Effector CD4-positive, alpha-beta T cell (primary cell): ENCODE results near the gene XAF1.
"Not testable (repeated sequence)": the region's sequence is repeated elsewhere in the genome, so short reads cannot be mapped to it uniquely, and the experiment has no call there.

Experiments
- DNase-seq: peaks from one replicate; pipeline ENCODE4 v3.0.0-alpha.2; 2020

XAF1 gene

DNA sequence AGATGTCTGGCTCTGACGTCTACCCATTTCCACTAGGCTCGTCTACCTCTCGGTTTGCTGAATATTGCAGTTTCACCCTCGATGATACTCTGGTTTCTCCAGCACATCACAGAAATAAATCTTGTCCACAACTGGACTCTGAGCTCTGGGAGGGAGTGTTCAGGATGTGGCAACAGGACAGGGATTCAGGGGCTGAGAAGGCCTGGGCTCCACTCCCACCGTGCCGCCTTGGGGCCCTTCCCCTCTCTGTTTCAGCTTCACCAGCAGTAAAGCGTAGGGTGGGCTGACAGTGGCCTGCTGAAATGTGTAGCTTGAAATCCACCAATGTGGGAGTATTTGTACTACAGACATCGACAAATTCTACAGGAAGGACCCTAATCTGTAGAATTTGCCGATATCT, 55.7 kb downstream of the XAF1 start:
- no peak for DNase-seq

DNA sequence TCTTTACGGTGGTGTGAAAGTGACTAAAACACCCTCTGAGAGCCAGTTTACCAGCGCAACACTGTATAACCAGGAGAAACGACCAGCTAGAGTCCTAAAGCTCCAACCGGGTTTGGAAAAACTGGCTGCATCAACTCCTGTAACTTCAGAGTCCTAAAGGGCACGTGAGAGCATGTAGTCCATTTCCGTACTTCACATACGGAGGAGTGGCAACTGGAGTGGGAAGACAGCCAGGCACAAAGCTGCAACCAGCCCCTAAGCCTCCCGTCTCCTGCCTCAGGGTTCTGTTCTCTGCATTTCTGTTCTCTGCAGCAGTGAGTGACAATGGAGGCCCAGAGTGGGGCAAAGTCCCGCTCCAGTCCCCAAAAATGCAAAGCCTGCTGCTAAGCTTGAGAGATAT, 56.4 kb downstream of the XAF1 start:
- DNase-seq = no peak

DNA sequence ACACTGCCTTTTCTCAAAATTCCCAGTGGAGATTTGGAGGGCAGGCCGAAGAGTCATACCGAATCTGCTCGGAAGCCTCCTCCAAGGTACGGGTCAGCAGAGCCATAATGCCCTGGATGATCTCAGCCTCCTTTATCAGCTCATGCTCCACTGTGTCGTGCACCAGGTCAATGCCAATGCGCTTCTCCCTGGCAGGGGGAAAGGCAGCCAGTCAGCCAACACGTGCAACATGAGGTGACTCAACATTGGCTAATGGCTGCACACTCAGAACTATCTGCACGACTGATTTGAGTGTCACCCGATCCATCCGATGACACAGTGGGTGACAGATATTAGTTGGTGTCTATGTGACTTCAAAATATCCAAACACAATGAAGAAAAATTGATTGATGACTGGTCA, 59.9 kb downstream of the XAF1 start:
- no peak for DNase-seq

DNA sequence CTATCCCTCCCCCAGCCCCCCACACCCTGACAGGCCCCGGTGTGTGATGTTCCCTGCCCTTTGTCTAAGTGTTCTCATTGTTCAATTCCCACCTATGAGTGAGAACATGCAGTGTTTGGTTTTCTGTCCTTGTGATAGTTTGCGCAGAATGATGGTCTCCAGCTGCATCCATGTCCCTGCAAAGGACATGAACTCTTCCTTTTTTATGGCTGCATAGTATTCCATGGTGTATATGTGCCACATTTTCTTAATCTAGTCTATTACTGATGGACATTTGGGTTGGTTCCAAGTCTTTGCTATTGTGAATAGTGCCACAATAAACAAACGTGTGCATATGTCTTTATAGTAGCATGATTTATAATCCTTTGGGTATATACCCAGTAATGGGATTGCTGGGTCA, 60.5 kb downstream of the XAF1 start:
- not testable (repeated sequence) for DNase-seq

DNA sequence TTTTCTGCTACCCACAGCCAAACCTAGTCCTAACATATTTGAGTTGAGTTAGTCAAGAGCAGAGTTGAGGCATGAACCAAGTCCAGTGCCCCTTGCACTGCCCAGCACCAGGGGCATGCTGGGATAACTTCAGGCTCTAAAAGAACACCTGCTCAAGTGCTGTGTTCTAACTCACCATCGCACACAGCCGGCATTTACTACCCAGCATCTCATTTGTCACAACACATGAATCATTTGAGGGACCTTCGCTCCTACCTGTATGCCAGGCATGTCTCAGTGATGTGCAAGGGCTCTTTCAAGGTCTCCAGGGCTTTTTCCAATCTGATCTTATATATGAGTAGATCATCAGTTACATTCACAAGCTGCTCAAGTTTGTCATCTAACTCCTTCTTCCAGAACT, 63.1 kb downstream of the XAF1 start:
- DNase-seq = no peak

DNA sequence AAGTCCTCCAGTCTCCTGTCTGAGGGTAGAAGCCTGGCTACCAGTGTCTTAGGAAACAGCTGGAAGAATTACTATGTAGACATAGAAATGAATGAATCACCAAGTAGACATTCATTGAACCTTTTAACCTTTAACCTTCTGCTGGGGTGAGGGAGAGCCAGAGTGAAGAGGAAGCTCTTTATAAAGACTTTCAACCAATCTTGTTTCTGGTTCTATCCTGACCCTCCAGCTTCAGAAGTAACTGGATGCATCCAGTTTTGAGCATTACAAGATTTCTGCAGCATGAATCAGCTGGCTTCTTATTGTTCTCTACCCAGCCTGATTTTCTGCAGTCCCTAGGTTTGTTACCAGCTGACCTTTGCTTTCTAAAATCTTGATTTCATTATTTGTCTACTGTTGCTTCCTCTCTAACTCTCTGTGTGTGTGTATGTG, 67.2 kb downstream of the XAF1 start:
- DNase-seq = no peak
